Epithelial cell of proximal tubule (primary cell): ENCODE data around the gene ALX4. TPM values are rescaled to one million over a fixed set of nuclear protein-coding genes. Genes with fewer than 3 reads are reported as not detected.

Experiments used
- DNase-seq: peaks from one replicate; pipeline ENCODE4 v3.0.0-alpha.2; 2011; ENCODE audit warnings: low read depth
- H3K4me3 ChIP-seq: 2 replicates; pipeline ENCODE4 v1.5.1; 2011; ENCODE audit warnings: low read depth, mild to moderate bottlenecking, low read length
- CTCF ChIP-seq: conservative IDR thresholded peaks from 2 replicates; pipeline ENCODE4 v1.5.1; 2012; ENCODE audit warnings: low read depth, mild to moderate bottlenecking, low read length
- total RNA-seq: library from RNA; depleted of rRNA; stranded (reverse); fragments of >200 nt; gene quantifications from 2 replicates; pipeline ENCODE4 v1.2.3, GENCODE V29; 2015

Gene ALX4
- total RNA-seq, 1 donor from 2014 or later = not detected

- no peak for TF ChIP-seq CTCF
- no peak for DNase-seq
- H3K4me3 ChIP-seq = no peak overlapping the region
Observed at GRCh38 chr11:44257338-44258189, 52.4 kb downstream of the ALX4 start.

- no peak for DNase-seq
- TF ChIP-seq CTCF = no peak
- H3K4me3 ChIP-seq = no peak overlapping the region
Observed at GRCh38 chr11:44256673-44257291, 53.2 kb downstream of the ALX4 start.

GRCh38 chr11:44255406-44256071 is 54.4 kb downstream of the ALX4 start:
- H3K4me3 ChIP-seq = no peak overlapping the region
- no peak for TF ChIP-seq CTCF
- DNase-seq = no peak

GRCh38 chr11:44252999-44253602 is 56.8 kb downstream of the ALX4 start:
- no peak for TF ChIP-seq CTCF
- DNase-seq = no peak
- no peak overlapping the region for H3K4me3 ChIP-seq

GRCh38 chr11:44250421-44250820 is 59.5 kb downstream of the ALX4 start:
- H3K4me3 ChIP-seq = no peak overlapping the region
- no peak for TF ChIP-seq CTCF
- no peak for DNase-seq

GRCh38 chr11:44248109-44248508 is 61.8 kb downstream of the ALX4 start:
- no peak for TF ChIP-seq CTCF
- no peak for DNase-seq
- no peak overlapping the region for H3K4me3 ChIP-seq
